Skeletal muscle tissue (tissue), 4 donors: ENCODE data around the gene KCNMA1. TPM values are rescaled to one million over a fixed set of nuclear protein-coding genes. Genes with fewer than 3 reads are reported as not detected.

Experiments
- H3K27ac ChIP-seq: one replicate; pipeline ENCODE4 v1.7.0; 2013; ENCODE audit warnings: mild to moderate bottlenecking, low read depth, low read length, inconsistent platforms
- H3K27me3 ChIP-seq, 3 donors: one replicate each; pipeline ENCODE4 v1.7.0; 2013; ENCODE audit warnings: low read length in 3 of 3; ENCODE audit not compliant: control insufficient read depth in 3 of 3, insufficient read depth in 3 of 3
- H3K36me3 ChIP-seq, 3 donors: one replicate each; pipeline ENCODE4 v1.7.0; 2013; ENCODE audit warnings: low read length in 3 of 3; ENCODE audit not compliant: control insufficient read depth in 3 of 3, insufficient read depth in 3 of 3
- H3K4me1 ChIP-seq, 3 donors: one replicate each; pipeline ENCODE4 v1.7.0; 2013; ENCODE audit warnings: low read length in 3 of 3, mild to moderate bottlenecking in 3 of 3; ENCODE audit not compliant: control insufficient read depth in 3 of 3, insufficient read depth in 3 of 3
- H3K4me3 ChIP-seq, 3 donors: one replicate each; pipeline ENCODE4 v1.7.0; 2013; ENCODE audit warnings: low read length in 3 of 3
- H3K9ac ChIP-seq, 3 donors: one replicate each; pipeline ENCODE4 v1.7.0; 2013; ENCODE audit warnings: low read length in 3 of 3, mild to moderate bottlenecking in 3 of 3, moderate library complexity in 2 of 3, low read depth in 1 of 3
- H3K9me3 ChIP-seq, 3 donors: one replicate each; pipeline ENCODE4 v1.7.0; 2013; ENCODE audit warnings: low read length in 3 of 3; ENCODE audit not compliant: control insufficient read depth in 3 of 3
- total RNA-seq: library from RNA; depleted of rRNA; stranded (reverse); fragments of >200 nt; gene quantifications from one replicate; pipeline ENCODE4 v1.2.3, GENCODE V29; 2014
- donor health status: Osteomylitis.

KCNMA1 gene
- total RNA-seq, 1 donor from 2014 or later, result 18.8 TPM

GRCh38 chr10:77074104-77074624 lies 563.4 kb downstream of the KCNMA1 start:
- peaks cover 2 to 37% (median 10%) of the 10 kb centered on the region in 3 donors for H3K36me3 ChIP-seq
- H3K27me3 ChIP-seq, result no peaks in the 10 kb centered on the region
- H3K9ac ChIP-seq, result no peak overlapping the region
- peak overlapping the region; percentile 1 for H3K27ac ChIP-seq
- H3K9me3 ChIP-seq, result no peaks in the 10 kb centered on the region
- no peak overlapping the region for H3K4me3 ChIP-seq
- H3K4me1 ChIP-seq, result peaks cover 0 to 9% (median 0%) of the 10 kb centered on the region in 3 donors

- Histone ChIP-seq H3K27ac (peak overlapping the region; percentile 1), H3K4me3 (no peak overlapping the region), H3K27me3 (no peaks in the 10 kb centered on the region), H3K4me1 (peaks cover 0 to 9% (median 0%) of the 10 kb centered on the region in 3 donors), H3K36me3 (peaks cover 2 to 33% (median 10%) of the 10 kb centered on the region in 3 donors), H3K9me3 (no peaks in the 10 kb centered on the region), H3K9ac (no peak overlapping the region)
Measured at GRCh38 chr10:77073663-77073960, 564.0 kb downstream of the KCNMA1 start.

- Histone ChIP-seq H3K36me3 (peaks cover 2 to 28% (median 6%) of the 10 kb centered on the region in 3 donors), H3K4me3 (no peak overlapping the region), H3K27ac (peak overlapping the region; percentile 1), H3K4me1 (peaks cover 0 to 9% (median 0%) of the 10 kb centered on the region in 3 donors), H3K9me3 (no peaks in the 10 kb centered on the region), H3K9ac (no peak overlapping the region), H3K27me3 (no peaks in the 10 kb centered on the region)
Measured at GRCh38 chr10:77072836-77073662, 564.6 kb downstream of the KCNMA1 start.

GRCh38 chr10:77072361-77072835 lies 565.2 kb downstream of the KCNMA1 start:
- peaks cover 2 to 22% (median 6%) of the 10 kb centered on the region in 3 donors for H3K36me3 ChIP-seq
- H3K9me3 ChIP-seq, result no peaks in the 10 kb centered on the region
- no peak overlapping the region for H3K9ac ChIP-seq
- H3K4me1 ChIP-seq, result peaks cover 0 to 9% (median 0%) of the 10 kb centered on the region in 3 donors
- no peak overlapping the region for H3K4me3 ChIP-seq
- H3K27ac ChIP-seq, result no peak overlapping the region
- H3K27me3 ChIP-seq, result no peaks in the 10 kb centered on the region

GRCh38 chr10:77071956-77072355 lies 565.7 kb downstream of the KCNMA1 start:
- H3K27ac ChIP-seq, result no peak overlapping the region
- no peak overlapping the region for H3K4me3 ChIP-seq
- no peaks in the 10 kb centered on the region for H3K9me3 ChIP-seq
- no peaks in the 10 kb centered on the region for H3K27me3 ChIP-seq
- H3K4me1 ChIP-seq, result peaks cover 0 to 9% (median 0%) of the 10 kb centered on the region in 3 donors
- H3K36me3 ChIP-seq, result peaks cover 2 to 22% (median 6%) of the 10 kb centered on the region in 3 donors
- no peak overlapping the region for H3K9ac ChIP-seq

- Histone ChIP-seq H3K36me3 (peaks cover 2 to 15% (median 6%) of the 10 kb centered on the region in 3 donors), H3K9ac (no peak overlapping the region), H3K4me1 (peaks cover 0 to 9% (median 0%) of the 10 kb centered on the region in 3 donors), H3K27ac (no peak overlapping the region), H3K9me3 (no peaks in the 10 kb centered on the region), H3K27me3 (no peaks in the 10 kb centered on the region), H3K4me3 (no peak overlapping the region)
Measured at GRCh38 chr10:77071001-77071511, 566.6 kb downstream of the KCNMA1 start.

- no peaks in the 10 kb centered on the region for H3K9me3 ChIP-seq
- H3K4me1 ChIP-seq, result peaks cover 0 to 9% (median 0%) of the 10 kb centered on the region in 3 donors
- H3K27me3 ChIP-seq, result no peaks in the 10 kb centered on the region
- peaks cover 2 to 15% (median 6%) of the 10 kb centered on the region in 3 donors for H3K36me3 ChIP-seq
- no peak overlapping the region for H3K9ac ChIP-seq
- H3K4me3 ChIP-seq, result no peak overlapping the region
- peak overlapping the region; percentile 45 for H3K27ac ChIP-seq
Measured at GRCh38 chr10:77070346-77070745, 567.3 kb downstream of the KCNMA1 start.

GRCh38 chr10:77068969-77069368 lies 568.6 kb downstream of the KCNMA1 start:
- Histone ChIP-seq H3K9ac (no peak overlapping the region), H3K9me3 (no peaks in the 10 kb centered on the region), H3K4me3 (no peak overlapping the region), H3K4me1 (peaks cover 0 to 9% (median 0%) of the 10 kb centered on the region in 3 donors), H3K36me3 (peaks cover 2 to 15% (median 6%) of the 10 kb centered on the region in 3 donors), H3K27ac (no peak overlapping the region), H3K27me3 (no peaks in the 10 kb centered on the region)

- Histone ChIP-seq H3K9me3 (no peaks in the 10 kb centered on the region), H3K4me1 (peaks cover 0 to 5% (median 0%) of the 10 kb centered on the region in 3 donors), H3K36me3 (peaks cover 2 to 15% (median 6%) of the 10 kb centered on the region in 3 donors), H3K4me3 (no peak overlapping the region), H3K27ac (no peak overlapping the region), H3K27me3 (no peaks in the 10 kb centered on the region), H3K9ac (no peak overlapping the region)
Measured at GRCh38 chr10:77068272-77068671, 569.3 kb downstream of the KCNMA1 start.

GRCh38 chr10:77062381-77062780 lies 575.2 kb downstream of the KCNMA1 start:
- H3K36me3 ChIP-seq, result no peaks in the 10 kb centered on the region
- H3K4me3 ChIP-seq, result no peak overlapping the region
- H3K27me3 ChIP-seq, result no peaks in the 10 kb centered on the region
- no peaks in the 10 kb centered on the region for H3K4me1 ChIP-seq
- no peak overlapping the region for H3K27ac ChIP-seq
- H3K9ac ChIP-seq, result no peak overlapping the region
- no peaks in the 10 kb centered on the region for H3K9me3 ChIP-seq
